Thyroid gland (tissue), 4 donors: ENCODE data around the gene EXOSC9. TPM values are rescaled to one million over a fixed set of nuclear protein-coding genes. Genes with fewer than 3 reads are reported as not detected.

Source experiments
- DNase-seq, 2 donors: peaks; one replicate each; pipeline ENCODE4 v3.0.0-alpha.2; 2019
- H3K27ac ChIP-seq, 3 donors: fragments of 200-600 bp; sonication (generic); 1 replicate in 2 of 3; 2 replicates in 1 of 3; pipeline ENCODE4 v1.5.1; 2016 to 2019; ENCODE audit warnings: mild to moderate bottlenecking in 1 of 3, moderate library complexity in 1 of 3
- H3K27me3 ChIP-seq: fragments of 200-600 bp; sonication (generic); one replicate; pipeline ENCODE4 v1.5.1; 2019
- H3K36me3 ChIP-seq, 2 donors: fragments of 200-600 bp; sonication (generic); one replicate each; pipeline ENCODE4 v1.5.1; 2016 to 2019
- H3K4me1 ChIP-seq, 2 donors: fragments of 200-600 bp; sonication (generic); one replicate each; pipeline ENCODE4 v1.5.1; 2017 to 2019
- H3K4me3 ChIP-seq, 3 donors: fragments of 200-600 bp; sonication (generic); replicated peaks in 1 of 3; 1 replicate in 2 of 3; 2 replicates in 1 of 3; pipeline ENCODE4 v1.5.1; 2016; ENCODE audit warnings: mild to moderate bottlenecking in 1 of 3
- H3K9me3 ChIP-seq: fragments of 200-600 bp; sonication (generic); one replicate; pipeline ENCODE4 v1.5.1; 2017
- POLR2A ChIP-seq, 2 donors: fragments of 450-650 bp; IDR thresholded peaks; one replicate each; pipeline ENCODE4 v1.6.1; 2017; ENCODE audit warnings: antibody characterized with exemption in 2 of 2, mild to moderate bottlenecking in 2 of 2, moderate library complexity in 1 of 2
- WGBS, 2 donors: methylation state at CpG; one replicate each; pipeline ENCODE4 v1.1.5; 2017; 5-methylcytosine and 5-hydroxymethylcytosine counted together
- intact Hi-C: fragments of 100-400 bp; cut with DNase I; formaldehyde crosslinking; loops from one replicate; pipeline ENCODE4 v1.15.1; 2023
- total RNA-seq, 4 donors: library from RNA; depleted of rRNA; stranded (reverse); fragments of >200 nt; gene quantifications; one replicate each; pipeline ENCODE4 v1.2.3, GENCODE V29; 2016
- TF ChIP-seq, protein P1 (sequence below), 6 experiments: fragments of 200-600 bp in 3 of 6; fragments of 450-650 bp in 3 of 6; sonication (generic) in 3 of 6; IDR thresholded peaks; one replicate each; pipeline ENCODE4 v1.5.1; 2016 to 2019; ENCODE audit warnings: antibody characterized with exemption in 6 of 6, mild to moderate bottlenecking in 2 of 6, inconsistent platforms in 1 of 6, moderate library complexity in 1 of 6

EXOSC9 gene
- total RNA-seq, 4 donors from 2014 or later: 9.6 to 21.0 (median 15.6) TPM

GRCh38 chr4:121783210-121783609 is 17.9 kb upstream of the EXOSC9 start:
- WGBS, 2 donors: 71 to 81% methylated on average over 1 of the region's 1 CpG
- Histone ChIP-seq H3K9me3 (no peaks in the 10 kb centered on the region), H3K36me3 (no peaks in the 10 kb centered on the region), H3K27ac (no peak overlapping the region), H3K4me3 (no peak overlapping the region), H3K4me1 (no peaks in the 10 kb centered on the region), H3K27me3 (no peaks in the 10 kb centered on the region)
- DNase-seq: no peak
- intact Hi-C loops: no loop called here
- TF ChIP-seq, protein P1, sequence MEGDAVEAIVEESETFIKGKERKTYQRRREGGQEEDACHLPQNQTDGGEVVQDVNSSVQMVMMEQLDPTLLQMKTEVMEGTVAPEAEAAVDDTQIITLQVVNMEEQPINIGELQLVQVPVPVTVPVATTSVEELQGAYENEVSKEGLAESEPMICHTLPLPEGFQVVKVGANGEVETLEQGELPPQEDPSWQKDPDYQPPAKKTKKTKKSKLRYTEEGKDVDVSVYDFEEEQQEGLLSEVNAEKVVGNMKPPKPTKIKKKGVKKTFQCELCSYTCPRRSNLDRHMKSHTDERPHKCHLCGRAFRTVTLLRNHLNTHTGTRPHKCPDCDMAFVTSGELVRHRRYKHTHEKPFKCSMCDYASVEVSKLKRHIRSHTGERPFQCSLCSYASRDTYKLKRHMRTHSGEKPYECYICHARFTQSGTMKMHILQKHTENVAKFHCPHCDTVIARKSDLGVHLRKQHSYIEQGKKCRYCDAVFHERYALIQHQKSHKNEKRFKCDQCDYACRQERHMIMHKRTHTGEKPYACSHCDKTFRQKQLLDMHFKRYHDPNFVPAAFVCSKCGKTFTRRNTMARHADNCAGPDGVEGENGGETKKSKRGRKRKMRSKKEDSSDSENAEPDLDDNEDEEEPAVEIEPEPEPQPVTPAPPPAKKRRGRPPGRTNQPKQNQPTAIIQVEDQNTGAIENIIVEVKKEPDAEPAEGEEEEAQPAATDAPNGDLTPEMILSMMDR (IDR thresholded peaks at IDR 0.05): no peak
- no peak for TF ChIP-seq POLR2A (IDR thresholded peaks at IDR 0.05)

DNA sequence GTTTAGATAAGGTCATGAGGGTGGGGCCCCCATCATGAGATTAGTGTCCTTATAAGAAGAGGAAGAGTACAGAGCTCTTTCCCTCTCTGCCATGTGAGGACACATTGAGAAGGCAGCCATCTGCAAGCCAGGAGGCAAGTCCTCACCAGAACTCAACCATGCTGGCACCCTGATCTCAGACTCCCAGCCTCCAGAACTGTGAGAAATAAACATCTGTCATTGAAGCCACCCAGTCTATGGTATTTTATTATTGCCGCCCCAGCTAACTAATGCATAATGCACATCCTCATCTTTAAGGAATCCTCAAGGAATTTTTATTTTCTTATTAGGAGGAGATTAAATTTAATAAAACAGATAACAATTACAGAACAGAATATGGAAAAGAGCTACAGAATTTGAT is 16.7 kb upstream of the EXOSC9 start:
- 46 to 98% methylated on average over 1 of the region's 1 CpG for WGBS, 2 donors
- TF ChIP-seq, protein P1 (IDR thresholded peaks at IDR 0.05): no peak
- no peak for TF ChIP-seq POLR2A (IDR thresholded peaks at IDR 0.05)
- intact Hi-C loops: no loop called here
- no peak overlapping the region for H3K4me3 ChIP-seq
- no peaks in the 10 kb centered on the region for H3K4me1 ChIP-seq
- no peaks in the 10 kb centered on the region for H3K9me3 ChIP-seq
- no peaks in the 10 kb centered on the region for H3K27me3 ChIP-seq
- no peaks in the 10 kb centered on the region for H3K36me3 ChIP-seq
- no peak overlapping the region for H3K27ac ChIP-seq
- no peak for DNase-seq

DNA sequence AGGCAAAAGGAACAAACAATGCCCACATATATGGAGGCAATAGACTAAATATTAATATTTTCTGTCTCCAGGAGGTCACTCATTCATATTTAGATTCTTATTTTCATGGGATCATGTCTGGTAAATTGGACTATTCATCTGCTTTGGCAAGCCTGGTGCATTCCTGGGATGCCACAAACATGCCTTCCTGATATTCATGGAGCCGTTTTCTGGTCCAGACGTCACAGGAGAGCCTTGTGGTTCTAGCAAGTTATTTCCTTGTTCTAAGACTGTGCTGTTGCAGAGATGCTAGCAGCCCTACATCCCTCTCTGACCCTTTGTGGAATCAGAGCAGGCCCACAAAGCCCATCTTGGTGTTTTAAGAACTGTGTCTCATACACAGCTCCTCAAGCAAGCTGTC is 16.1 kb upstream of the EXOSC9 start:
- Histone ChIP-seq H3K27me3 (no peaks in the 10 kb centered on the region), H3K27ac (no peak overlapping the region), H3K4me1 (no peaks in the 10 kb centered on the region), H3K9me3 (no peaks in the 10 kb centered on the region), H3K4me3 (no peak overlapping the region), H3K36me3 (no peaks in the 10 kb centered on the region)
- WGBS, 2 donors: 26 to 29% methylated on average over 2 of the region's 2 CpGs
- DNase-seq: no peak
- TF ChIP-seq POLR2A (IDR thresholded peaks at IDR 0.05): no peak
- TF ChIP-seq, protein P1 (IDR thresholded peaks at IDR 0.05): no peak
- intact Hi-C loops: no loop called here

DNA sequence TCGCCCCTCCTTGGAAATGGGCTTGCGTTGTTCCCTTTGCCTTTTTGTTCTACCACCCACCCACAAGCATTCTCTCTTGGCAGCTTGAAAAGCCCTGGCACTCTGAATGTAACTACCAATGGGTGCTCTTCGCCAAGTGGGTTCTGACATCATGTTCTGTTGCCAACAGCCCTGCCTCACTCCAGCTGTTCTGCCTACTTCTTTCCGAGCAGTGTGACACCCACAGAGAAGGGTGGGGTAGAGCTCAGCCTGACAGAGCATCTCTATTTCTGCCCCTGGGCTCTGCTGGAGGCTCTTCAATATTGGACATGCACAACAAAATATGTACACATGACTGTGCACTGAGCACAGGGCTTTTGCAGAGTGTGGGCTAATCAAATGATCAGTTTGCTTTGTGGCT is 15.6 kb upstream of the EXOSC9 start:
- intact Hi-C loops: no loop called here
- H3K4me1 ChIP-seq: no peaks in the 10 kb centered on the region
- no peak overlapping the region for H3K27ac ChIP-seq
- H3K27me3 ChIP-seq: no peaks in the 10 kb centered on the region
- H3K36me3 ChIP-seq: no peaks in the 10 kb centered on the region
- no peak for DNase-seq
- TF ChIP-seq, protein P1 (IDR thresholded peaks at IDR 0.05): no peak
- no peak for TF ChIP-seq POLR2A (IDR thresholded peaks at IDR 0.05)
- 76 to 82% methylated on average over 4 of the region's 4 CpGs for WGBS, 2 donors
- no peaks in the 10 kb centered on the region for H3K9me3 ChIP-seq
- no peak overlapping the region for H3K4me3 ChIP-seq

- no peak overlapping the region for H3K27ac ChIP-seq
- H3K4me1 ChIP-seq: no peaks in the 10 kb centered on the region
- WGBS, 2 donors: 89 to 91% methylated on average over 2 of the region's 2 CpGs
- no peaks in the 10 kb centered on the region for H3K27me3 ChIP-seq
- no peak overlapping the region for H3K4me3 ChIP-seq
- intact Hi-C loops: no loop called here
- no peaks in the 10 kb centered on the region for H3K9me3 ChIP-seq
- no peaks in the 10 kb centered on the region for H3K36me3 ChIP-seq
- DNase-seq: no peak
- TF ChIP-seq POLR2A (IDR thresholded peaks at IDR 0.05): no peak
- TF ChIP-seq, protein P1 (IDR thresholded peaks at IDR 0.05): no peak
Measured at GRCh38 chr4:121786221-121786620, 14.9 kb upstream of the EXOSC9 start.
